Melanocyte of skin (primary cell): ENCODE results near the gene ITIH3. TPM values are rescaled to one million over a fixed set of nuclear protein-coding genes. Genes with fewer than 3 reads are reported as not detected.

Source experiments
- small RNA-seq, 2 donors: library from RNA; depleted of rRNA; stranded (forward); fragments of <200 nt; gene quantifications; one replicate each; pipeline ENCODE3, GENCODE V24; 2012
- total RNA-seq, 2 donors: library from RNA; depleted of rRNA; stranded (reverse); fragments of >200 nt; gene quantifications; 2 replicates each; pipeline ENCODE4 v1.2.3, GENCODE V29; 2012

The ITIH3 gene, protein sequence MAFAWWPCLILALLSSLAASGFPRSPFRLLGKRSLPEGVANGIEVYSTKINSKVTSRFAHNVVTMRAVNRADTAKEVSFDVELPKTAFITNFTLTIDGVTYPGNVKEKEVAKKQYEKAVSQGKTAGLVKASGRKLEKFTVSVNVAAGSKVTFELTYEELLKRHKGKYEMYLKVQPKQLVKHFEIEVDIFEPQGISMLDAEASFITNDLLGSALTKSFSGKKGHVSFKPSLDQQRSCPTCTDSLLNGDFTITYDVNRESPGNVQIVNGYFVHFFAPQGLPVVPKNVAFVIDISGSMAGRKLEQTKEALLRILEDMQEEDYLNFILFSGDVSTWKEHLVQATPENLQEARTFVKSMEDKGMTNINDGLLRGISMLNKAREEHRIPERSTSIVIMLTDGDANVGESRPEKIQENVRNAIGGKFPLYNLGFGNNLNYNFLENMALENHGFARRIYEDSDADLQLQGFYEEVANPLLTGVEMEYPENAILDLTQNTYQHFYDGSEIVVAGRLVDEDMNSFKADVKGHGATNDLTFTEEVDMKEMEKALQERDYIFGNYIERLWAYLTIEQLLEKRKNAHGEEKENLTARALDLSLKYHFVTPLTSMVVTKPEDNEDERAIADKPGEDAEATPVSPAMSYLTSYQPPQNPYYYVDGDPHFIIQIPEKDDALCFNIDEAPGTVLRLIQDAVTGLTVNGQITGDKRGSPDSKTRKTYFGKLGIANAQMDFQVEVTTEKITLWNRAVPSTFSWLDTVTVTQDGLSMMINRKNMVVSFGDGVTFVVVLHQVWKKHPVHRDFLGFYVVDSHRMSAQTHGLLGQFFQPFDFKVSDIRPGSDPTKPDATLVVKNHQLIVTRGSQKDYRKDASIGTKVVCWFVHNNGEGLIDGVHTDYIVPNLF
- total RNA-seq: 1 to 10 TPM in 1 of 2 donors, not detected in 1; 1.3 TPM

DNA sequence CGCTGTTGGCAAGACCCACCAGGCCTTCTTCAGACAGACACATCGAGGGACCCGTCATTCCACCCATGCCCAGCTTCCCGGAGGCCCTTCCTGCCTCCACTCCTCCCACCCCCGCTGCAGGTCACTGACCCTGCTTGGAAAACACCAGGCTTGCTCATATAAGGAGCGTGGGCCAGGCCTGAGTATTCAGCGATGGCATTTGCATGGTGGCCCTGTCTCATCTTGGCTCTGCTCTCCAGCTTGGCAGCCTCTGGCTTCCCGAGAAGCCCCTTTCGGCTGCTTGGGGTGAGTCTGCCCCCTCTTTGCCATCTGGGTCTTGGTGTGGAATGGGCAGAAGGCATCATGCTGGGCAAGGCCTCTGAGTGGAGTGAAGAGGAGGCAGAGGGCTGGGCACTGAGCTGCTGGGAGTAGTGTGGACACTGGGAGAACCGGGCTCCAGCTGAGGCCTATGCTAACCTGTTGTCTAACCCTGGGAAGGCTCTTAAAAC is at the start of gene ITIH3:
Gene ITIH3, plus strand, starts transcription at position 185 of the 488 bp plus-strand sequence. Its CDS starts 8 bp downstream, at position 193.

DNA sequence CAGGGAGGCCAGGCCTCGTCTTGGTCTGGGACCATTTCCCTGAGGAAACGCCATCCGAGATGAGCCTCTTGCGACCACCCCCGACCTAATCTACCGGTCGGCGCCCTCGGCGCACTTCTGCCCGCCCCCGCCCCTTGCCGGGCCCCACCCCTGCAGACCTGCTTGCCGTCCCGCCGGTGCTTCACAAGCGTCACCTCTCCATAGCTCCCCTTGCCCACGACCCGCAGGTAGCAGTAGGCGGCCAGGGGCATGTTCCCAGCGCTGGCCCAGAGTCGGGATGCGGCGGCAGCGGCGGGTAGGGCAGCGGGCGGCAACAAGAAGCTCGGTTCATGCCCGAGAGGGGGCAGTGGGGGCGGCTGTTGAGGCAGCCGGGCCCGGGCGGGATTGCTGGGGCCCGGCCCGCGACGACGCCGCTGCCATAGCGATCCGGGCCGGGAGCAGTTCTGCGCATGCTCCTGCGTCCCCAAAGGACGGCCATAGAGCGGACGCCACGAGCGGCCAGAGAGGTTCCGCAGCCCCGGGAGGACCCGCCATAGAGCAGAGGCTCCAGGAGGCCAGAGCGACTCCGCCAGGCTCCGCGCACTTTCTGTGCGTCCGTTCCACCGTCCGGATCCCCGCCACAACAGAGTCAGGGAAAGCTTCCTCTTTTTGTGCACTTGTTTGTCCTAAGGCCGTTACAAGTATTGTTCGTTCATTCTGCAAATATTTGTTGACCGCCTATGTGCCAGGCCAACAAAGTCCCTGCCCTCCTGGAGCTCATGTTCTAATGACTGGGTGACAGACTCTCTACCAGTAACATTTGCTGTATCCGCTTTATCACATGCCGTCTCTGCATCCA is 23.9 kb upstream of the ITIH3 start, which contains the start of gene NEK4:
Gene NEK4, minus strand, starts transcription at position 445 of the 838 bp plus-strand sequence. Its CDS starts 194 bp downstream, at position 251.

DNA sequence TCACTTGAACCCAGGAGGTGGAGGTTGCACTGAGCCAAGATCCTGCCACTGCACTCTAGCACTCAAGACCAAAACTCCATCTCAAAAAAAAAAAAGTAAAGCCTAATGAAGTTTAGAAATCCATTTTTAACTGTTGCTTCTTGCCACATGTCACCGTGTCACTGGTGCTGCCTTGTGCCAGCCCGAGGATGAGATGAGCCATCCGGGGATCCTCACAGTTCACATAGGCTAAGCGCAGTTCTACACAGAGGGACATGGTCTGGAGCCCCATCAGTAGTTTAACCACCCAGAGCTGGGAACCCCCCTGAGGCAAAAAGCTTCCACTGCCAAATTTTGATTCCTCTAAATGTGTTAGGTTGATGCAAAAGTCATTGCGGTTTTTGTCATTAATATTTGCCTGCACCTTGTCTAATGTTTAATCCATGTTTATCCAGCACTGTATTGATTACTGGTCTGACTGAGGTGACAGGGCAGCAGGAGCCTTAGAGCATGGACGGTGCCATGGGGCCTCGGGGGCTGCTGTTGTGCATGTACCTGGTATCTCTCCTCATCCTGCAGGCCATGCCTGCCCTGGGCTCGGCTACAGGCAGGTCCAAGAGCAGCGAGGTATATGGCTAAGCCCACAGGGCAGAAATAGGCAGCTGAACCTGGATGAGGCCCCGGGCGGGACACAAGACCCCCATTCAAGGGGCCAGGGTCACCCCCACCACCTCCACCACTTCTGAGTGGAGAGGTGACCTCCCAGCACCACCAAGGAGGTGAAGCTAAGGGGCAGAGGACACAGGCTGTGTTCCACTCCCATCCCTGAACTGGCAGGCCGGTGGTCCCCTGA is 17.3 kb upstream of the ITIH3 start, which contains the start of gene ITIH1:
Gene ITIH1, plus strand, starts transcription at position 473 of the 832 bp plus-strand sequence. Its CDS starts 17 bp downstream, at position 490.

DNA sequence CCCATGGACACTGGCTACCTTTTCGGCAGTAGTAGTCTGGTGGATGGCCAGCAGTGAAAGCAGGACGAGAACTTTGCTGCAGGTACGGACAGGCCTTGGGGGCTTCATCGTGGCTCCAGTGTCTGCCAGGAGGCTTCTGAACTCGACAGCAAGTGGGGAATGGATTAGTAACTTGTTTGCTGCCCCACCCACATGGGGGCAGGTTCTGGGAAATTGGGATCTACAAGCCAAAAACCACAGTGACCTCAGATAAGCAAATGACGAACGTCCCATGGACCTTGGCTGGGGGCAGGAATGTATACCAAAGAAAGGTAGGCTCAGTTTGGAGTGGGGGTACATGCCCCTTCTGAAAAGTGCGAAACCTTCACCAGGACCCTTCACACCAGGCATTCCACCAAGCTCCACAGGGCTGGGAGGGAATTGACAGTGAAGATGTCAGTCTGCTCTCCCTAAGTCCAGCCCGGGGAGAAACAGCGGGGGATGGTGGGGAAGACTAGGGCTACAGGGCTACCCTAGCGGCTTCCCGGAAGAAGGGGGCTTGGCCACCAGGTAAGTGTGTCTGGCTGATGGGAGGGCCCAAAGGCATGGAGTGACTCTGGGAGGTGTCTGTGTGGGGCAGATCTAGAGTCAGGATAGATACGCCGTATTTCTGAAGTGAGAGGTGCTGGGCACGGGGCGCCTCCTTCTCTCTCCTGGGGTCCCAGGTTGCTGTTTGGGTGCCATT is 36.1 kb downstream of the ITIH3 start, which contains the start of gene ITIH4:
Gene ITIH4, minus strand, starts transcription at position 138 of the 724 bp plus-strand sequence. Its CDS starts 30 bp downstream, at position 108.

DNA sequence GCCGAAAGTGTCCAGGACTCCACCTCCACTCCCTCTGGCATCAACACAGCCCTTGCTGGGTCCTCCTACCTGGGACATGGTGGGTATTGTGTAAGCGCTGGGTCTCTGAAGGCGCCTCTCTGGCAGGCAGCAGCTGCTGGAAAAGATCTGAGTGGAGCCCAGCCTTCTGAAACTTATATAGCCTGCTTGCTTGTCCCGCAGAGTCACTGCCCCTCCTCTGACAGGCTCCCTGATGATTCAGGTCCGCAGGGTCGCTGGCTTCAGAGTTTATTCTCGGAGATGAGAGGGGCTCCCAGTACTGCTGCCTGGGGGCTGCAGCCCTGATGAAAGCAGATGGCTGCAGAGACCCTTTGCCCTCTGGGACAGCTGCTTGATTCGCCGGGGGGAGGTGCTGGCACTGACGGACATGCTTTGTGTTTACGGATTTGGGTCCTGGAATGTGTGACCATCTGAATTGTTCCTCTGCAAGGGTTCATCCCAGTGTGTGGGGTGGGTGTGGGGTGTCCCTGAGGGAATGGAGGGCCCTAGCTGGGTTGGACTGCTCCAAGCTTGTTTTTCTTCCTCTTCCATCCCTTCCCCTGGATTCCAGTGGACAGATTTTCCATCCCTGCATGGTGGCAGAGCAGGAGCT is 40.4 kb downstream of the ITIH3 start, which contains the start of gene MUSTN1:
Gene MUSTN1, minus strand, starts transcription at position 149 of the 631 bp plus-strand sequence. Its CDS starts 71 bp downstream, at position 78.

Small RNAs within 50 kb of the gene (small RNA-seq; reads per million reads assigned to genes)
- gene MIR8064: 0 reads per million in 2 donors
- gene MUSTN1: 0 reads per million in 2 donors

Other genes with a start within 250 kb of the ITIH3 start
- gene PBRM1, start 108.9 kb upstream of the ITIH3 start, total RNA-seq: 100 to 1,000 TPM; 131 to 284 TPM
- gene GNL3, start 108.8 kb upstream of the ITIH3 start, total RNA-seq: 100 to 1,000 TPM; 137 to 183 TPM
- 10 to 100 TPM; 39.9 to 46.6 TPM for gene GLT8D1, start 89.0 kb upstream of the ITIH3 start, total RNA-seq
- gene SPCS1, start 88.7 kb upstream of the ITIH3 start, total RNA-seq: 10 to 100 TPM; 76.1 to 86.9 TPM
- gene NEK4, start 23.9 kb upstream of the ITIH3 start, total RNA-seq: 10 to 100 TPM; 20.3 to 29.0 TPM
- gene ITIH1, start 17.2 kb upstream of the ITIH3 start, total RNA-seq: not detected
- 1 to 10 TPM; 2.7 to 4.1 TPM for gene ITIH4, start 35.9 kb downstream of the ITIH3 start, total RNA-seq
- gene MUSTN1, start 40.2 kb downstream of the ITIH3 start, total RNA-seq: under 1 TPM in 1 of 2 donors, not detected in 1; 0.33 TPM
- gene STIMATE, start 102.8 kb downstream of the ITIH3 start, total RNA-seq: 10 to 100 TPM; 13.8 to 14.3 TPM